Natural killer cell (primary cell): ENCODE data around the gene ROBO3. TPM values are rescaled to one million over a fixed set of nuclear protein-coding genes. Genes with fewer than 3 reads are reported as not detected.

Experiments used
- ATAC-seq, 3 donors: fragments of 150-1000 bp in 2 of 3; fragments of 200-7000 bp in 1 of 3; cut with Tn5 transposase; 1 replicate in 1 of 3; 2 replicates in 2 of 3; pipeline ENCODE4 v1.10.0; 2021; ENCODE audit warnings: mild to moderate bottlenecking in 2 of 3, moderate library complexity in 2 of 3
- DNase-seq, 2 donors: peaks; one replicate each; pipeline versions ENCODE4 v3.0.0 to v3.0.0-alpha.2; 2013 to 2021; ENCODE audit warnings: mixed read lengths in 1 of 2
- H3K27ac ChIP-seq: one replicate; pipeline ENCODE4 v1.5.1; 2013; ENCODE audit warnings: mild to moderate bottlenecking, low read length
- H3K27me3 ChIP-seq: one replicate; pipeline ENCODE4 v1.6.1; 2013; ENCODE audit warnings: low read length; ENCODE audit not compliant: control insufficient read depth, insufficient read depth
- H3K36me3 ChIP-seq: one replicate; pipeline ENCODE4 v1.6.1; 2013; ENCODE audit warnings: low read length; ENCODE audit not compliant: control insufficient read depth, insufficient read depth
- H3K4me1 ChIP-seq: one replicate; pipeline ENCODE4 v1.6.1; 2013; ENCODE audit warnings: low read length; ENCODE audit not compliant: control insufficient read depth, insufficient read depth
- H3K4me3 ChIP-seq: one replicate; pipeline ENCODE4 v1.5.1; 2013; ENCODE audit warnings: low read length
- H3K9me3 ChIP-seq: one replicate; pipeline ENCODE4 v1.6.1; 2013; ENCODE audit warnings: low read length; ENCODE audit not compliant: control insufficient read depth, insufficient read depth
- H3K27ac Mint-ChIP-seq, 2 donors: one replicate each; pipeline ENCODE4 v1.8.0; 2022; ENCODE audit warnings: mild to moderate bottlenecking in 2 of 2, mixed read lengths in 2 of 2, moderate library complexity in 1 of 2
- H3K27me3 Mint-ChIP-seq, 2 donors: one replicate each; pipeline ENCODE4 v1.8.0; 2022; ENCODE audit warnings: low read depth in 2 of 2, mixed read lengths in 2 of 2
- H3K36me3 Mint-ChIP-seq: one replicate; pipeline ENCODE4 v1.8.0; 2022; ENCODE audit warnings: mixed read lengths
- H3K4me1 Mint-ChIP-seq, 2 donors: one replicate each; pipeline ENCODE4 v1.8.0; 2022; ENCODE audit warnings: mixed read lengths in 2 of 2
- H3K4me3 Mint-ChIP-seq: one replicate; pipeline ENCODE4 v1.8.0; 2022; ENCODE audit warnings: mild to moderate bottlenecking, moderate library complexity, mixed read lengths
- H3K9me3 Mint-ChIP-seq, 2 donors: one replicate each; pipeline ENCODE4 v1.8.0; 2022; ENCODE audit warnings: mixed read lengths in 2 of 2
- WGBS: methylation state at CpG from one replicate; pipeline ENCODE4 v1.1.7; 2013; ENCODE audit warnings: missing lambda C conversion rate; ENCODE audit not compliant: insufficient coverage; 5-methylcytosine and 5-hydroxymethylcytosine counted together
- intact Hi-C: fragments of 100-400 bp; cut with micrococcal nuclease; formaldehyde crosslinking; loops from one replicate; pipeline ENCODE4 v1.14.2; 2022
- total RNA-seq, 4 donors: library from RNA; stranded (reverse); fragments of 120-200 nt in 1 of 4; gene quantifications; one replicate each; pipeline versions ENCODE4 v1.2.3 to v1.2.4, GENCODE V29; 2013 to 2022
- TF ChIP-seq, protein P1 (sequence below): fragments of 200-600 bp; IDR thresholded peaks from one replicate; pipeline ENCODE4 v1.8.0; 2022; ENCODE audit warnings: antibody characterized with exemption

Gene ROBO3
- total RNA-seq, 3 donors from 2014 or later (not counting 1 experiment from before 2014, with no cell fraction given), result 16.9 to 23.8 (median 22.7) TPM

DNA sequence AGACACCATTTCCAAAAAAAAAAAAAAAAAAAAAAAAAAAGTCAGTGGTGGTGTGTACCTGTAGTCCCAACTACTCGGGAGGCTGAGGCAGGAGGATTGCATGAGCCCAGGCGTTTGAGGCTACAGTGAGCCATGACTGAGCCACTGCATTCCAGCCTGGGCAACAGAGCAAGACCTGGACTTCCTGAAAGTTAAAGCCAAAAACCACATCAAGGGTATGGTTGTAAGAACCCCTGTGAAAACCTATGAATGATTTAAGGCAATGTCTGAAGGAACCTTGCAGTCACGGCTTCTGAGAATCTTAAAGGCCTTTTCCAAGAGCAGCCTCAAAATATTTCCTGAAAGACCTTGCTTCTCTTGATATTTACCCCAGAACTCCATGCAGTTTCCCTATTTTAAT lies 34.5 kb upstream of the ROBO3 start:
- intact Hi-C loops, result loop anchor here (10.0 kb wide), 1 partner anchor 66 kb away; the partner anchor contains the start of gene ESAM
- Histone ChIP-seq H3K27me3 (no peaks in the 10 kb centered on the region), H3K4me1 (no peaks in the 10 kb centered on the region), H3K9me3 (no peaks in the 10 kb centered on the region), H3K36me3 (no peaks in the 10 kb centered on the region), H3K4me3 (no peak overlapping the region), H3K27ac (no peak overlapping the region)
- Mint-ChIP-seq H3K27me3 (peaks cover 24 to 37% of the 10 kb centered on the region in 2 donors), H3K36me3 (no peaks in the 10 kb centered on the region), H3K4me1 (no peaks in the 10 kb centered on the region), H3K27ac (no peak overlapping the region), H3K4me3 (no peak overlapping the region), H3K9me3 (no peaks in the 10 kb centered on the region)
- 73% methylated on average over 3 of the region's 3 CpGs for WGBS
- TF ChIP-seq, protein P1, sequence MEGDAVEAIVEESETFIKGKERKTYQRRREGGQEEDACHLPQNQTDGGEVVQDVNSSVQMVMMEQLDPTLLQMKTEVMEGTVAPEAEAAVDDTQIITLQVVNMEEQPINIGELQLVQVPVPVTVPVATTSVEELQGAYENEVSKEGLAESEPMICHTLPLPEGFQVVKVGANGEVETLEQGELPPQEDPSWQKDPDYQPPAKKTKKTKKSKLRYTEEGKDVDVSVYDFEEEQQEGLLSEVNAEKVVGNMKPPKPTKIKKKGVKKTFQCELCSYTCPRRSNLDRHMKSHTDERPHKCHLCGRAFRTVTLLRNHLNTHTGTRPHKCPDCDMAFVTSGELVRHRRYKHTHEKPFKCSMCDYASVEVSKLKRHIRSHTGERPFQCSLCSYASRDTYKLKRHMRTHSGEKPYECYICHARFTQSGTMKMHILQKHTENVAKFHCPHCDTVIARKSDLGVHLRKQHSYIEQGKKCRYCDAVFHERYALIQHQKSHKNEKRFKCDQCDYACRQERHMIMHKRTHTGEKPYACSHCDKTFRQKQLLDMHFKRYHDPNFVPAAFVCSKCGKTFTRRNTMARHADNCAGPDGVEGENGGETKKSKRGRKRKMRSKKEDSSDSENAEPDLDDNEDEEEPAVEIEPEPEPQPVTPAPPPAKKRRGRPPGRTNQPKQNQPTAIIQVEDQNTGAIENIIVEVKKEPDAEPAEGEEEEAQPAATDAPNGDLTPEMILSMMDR, result no peak
- DNase-seq (no peak), ATAC-seq (no peak)

DNA sequence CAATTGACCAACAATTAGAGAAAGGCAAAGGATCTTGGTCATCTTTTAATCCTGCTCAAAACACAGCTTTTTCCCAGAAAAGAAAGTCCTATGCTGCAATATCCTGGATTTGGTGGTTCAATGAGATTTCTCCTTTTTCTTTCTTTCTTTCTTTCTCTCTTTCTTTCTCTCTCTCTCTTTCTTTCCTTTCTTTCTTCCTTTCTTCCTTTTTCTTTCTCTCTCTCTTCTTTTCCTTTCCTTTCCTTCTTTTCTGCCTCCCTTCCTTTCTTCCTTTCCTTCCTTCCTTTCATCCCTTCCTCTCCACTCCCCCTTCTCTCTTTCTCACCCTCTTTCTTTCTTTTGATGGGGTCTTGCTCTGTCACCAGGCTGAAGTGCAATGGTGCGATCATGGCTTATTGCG lies 33.3 kb upstream of the ROBO3 start:
- H3K36me3 Mint-ChIP-seq, result no peaks in the 10 kb centered on the region
- no peak overlapping the region for H3K27ac ChIP-seq
- ATAC-seq, result no peak
- no peak overlapping the region for H3K27ac Mint-ChIP-seq
- TF ChIP-seq, protein P1, result no peak
- peaks cover 7% of the 10 kb centered on the region for H3K4me1 ChIP-seq
- no peak overlapping the region for H3K4me3 ChIP-seq
- intact Hi-C loops, result loop anchor here (10.0 kb wide), 1 partner anchor 67 kb away; the partner anchor contains the start of gene ESAM
- no peaks in the 10 kb centered on the region for H3K36me3 ChIP-seq
- H3K9me3 Mint-ChIP-seq, result no peaks in the 10 kb centered on the region
- WGBS, result 94% methylated on average over 2 of the region's 2 CpGs
- no peak for DNase-seq
- H3K27me3 Mint-ChIP-seq, result peaks cover 26 to 39% of the 10 kb centered on the region in 2 donors
- H3K4me1 Mint-ChIP-seq, result peaks cover 5 to 6% of the 10 kb centered on the region in 2 donors
- H3K4me3 Mint-ChIP-seq, result no peak overlapping the region
- no peaks in the 10 kb centered on the region for H3K27me3 ChIP-seq
- H3K9me3 ChIP-seq, result no peaks in the 10 kb centered on the region

DNA sequence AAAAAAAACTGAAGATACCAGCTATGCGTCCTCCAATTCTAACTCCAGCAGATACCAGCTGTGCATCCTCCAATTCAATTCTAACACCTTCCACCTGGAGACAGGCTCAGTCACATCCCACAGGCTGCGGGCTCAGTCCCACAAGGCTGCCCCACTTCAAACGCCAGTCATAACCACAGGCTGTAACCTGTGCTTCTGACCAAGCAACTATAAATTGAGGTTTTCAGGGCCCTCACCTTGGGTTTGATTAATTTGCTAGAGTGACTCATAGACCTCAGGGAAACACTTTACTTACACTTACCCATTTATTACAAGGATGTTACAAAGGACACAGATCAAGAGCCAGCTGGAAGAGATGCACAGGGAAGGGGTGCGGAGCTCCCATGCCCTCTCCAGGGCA lies 32.7 kb upstream of the ROBO3 start:
- H3K4me3 ChIP-seq, result no peak overlapping the region
- DNase-seq (no peak), ATAC-seq (no peak)
- no peak overlapping the region for H3K4me3 Mint-ChIP-seq
- peaks cover 5% of the 10 kb centered on the region for H3K27me3 ChIP-seq
- 64% methylated on average over 4 of the region's 4 CpGs for WGBS
- H3K36me3 Mint-ChIP-seq, result no peaks in the 10 kb centered on the region
- no peaks in the 10 kb centered on the region for H3K9me3 Mint-ChIP-seq
- TF ChIP-seq, protein P1, result no peak
- peaks cover 11% of the 10 kb centered on the region for H3K4me1 ChIP-seq
- H3K36me3 ChIP-seq, result no peaks in the 10 kb centered on the region
- H3K9me3 ChIP-seq, result no peaks in the 10 kb centered on the region
- H3K27ac Mint-ChIP-seq, result no peak overlapping the region
- intact Hi-C loops, result loop anchor here (10.0 kb wide), 1 partner anchor 68 kb away; the partner anchor contains the start of gene ESAM
- H3K27ac ChIP-seq, result no peak overlapping the region
- H3K4me1 Mint-ChIP-seq, result peaks cover 5 to 6% of the 10 kb centered on the region in 2 donors
- peaks cover 23 to 34% of the 10 kb centered on the region in 2 donors for H3K27me3 Mint-ChIP-seq
